HL-60 (cell line): ENCODE results near the gene CEP44.

ENCODE experiments used
- GABPA ChIP-seq: IDR thresholded peaks from 2 replicates; pipeline ENCODE4 v1.6.1; 2012; ENCODE audit warnings: low read depth
- POLR2AphosphoS5 ChIP-seq: IDR thresholded peaks from 2 replicates; pipeline ENCODE4 v1.6.1; 2012; ENCODE audit warnings: low read depth
- SPI1 ChIP-seq: IDR thresholded peaks from 2 replicates; pipeline ENCODE4 v1.6.1; 2012; ENCODE audit warnings: low read depth, mild to moderate bottlenecking, borderline replicate concordance
- TF ChIP-seq, protein P1 (sequence below): IDR thresholded peaks from one replicate; pipeline ENCODE4 v1.5.1; 2011; ENCODE audit warnings: low read length, control low read depth, inconsistent platforms; ENCODE audit not compliant: insufficient read depth
- TF ChIP-seq, protein P2 (sequence below): IDR thresholded peaks from 2 replicates; pipeline ENCODE4 v1.6.1; 2012; ENCODE audit warnings: low read depth; ENCODE audit not compliant: insufficient replicate concordance

DNA sequence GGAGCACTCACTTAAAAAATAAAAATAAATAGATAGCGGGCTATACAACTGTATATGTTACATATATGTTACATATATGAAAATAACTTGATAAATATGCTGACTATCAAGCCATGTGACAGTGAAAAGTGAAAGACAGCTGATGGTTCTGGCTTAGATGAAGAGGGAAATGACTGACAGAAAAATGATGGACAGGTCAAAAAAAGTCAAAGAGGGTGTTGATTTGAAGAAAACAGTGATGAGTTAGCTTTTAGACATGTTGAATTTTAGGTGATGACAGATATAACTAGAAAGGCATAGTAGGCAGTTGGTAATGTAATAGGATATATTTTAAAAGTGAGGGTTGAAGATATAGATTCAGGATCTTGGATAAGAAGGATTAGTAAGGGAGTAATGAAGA is 38.0 kb upstream of the CEP44 start:
- TF ChIP-seq GABPA (no peak), POLR2AphosphoS5 (no peak), SPI1 (no peak)
- TF ChIP-seq, protein P1, sequence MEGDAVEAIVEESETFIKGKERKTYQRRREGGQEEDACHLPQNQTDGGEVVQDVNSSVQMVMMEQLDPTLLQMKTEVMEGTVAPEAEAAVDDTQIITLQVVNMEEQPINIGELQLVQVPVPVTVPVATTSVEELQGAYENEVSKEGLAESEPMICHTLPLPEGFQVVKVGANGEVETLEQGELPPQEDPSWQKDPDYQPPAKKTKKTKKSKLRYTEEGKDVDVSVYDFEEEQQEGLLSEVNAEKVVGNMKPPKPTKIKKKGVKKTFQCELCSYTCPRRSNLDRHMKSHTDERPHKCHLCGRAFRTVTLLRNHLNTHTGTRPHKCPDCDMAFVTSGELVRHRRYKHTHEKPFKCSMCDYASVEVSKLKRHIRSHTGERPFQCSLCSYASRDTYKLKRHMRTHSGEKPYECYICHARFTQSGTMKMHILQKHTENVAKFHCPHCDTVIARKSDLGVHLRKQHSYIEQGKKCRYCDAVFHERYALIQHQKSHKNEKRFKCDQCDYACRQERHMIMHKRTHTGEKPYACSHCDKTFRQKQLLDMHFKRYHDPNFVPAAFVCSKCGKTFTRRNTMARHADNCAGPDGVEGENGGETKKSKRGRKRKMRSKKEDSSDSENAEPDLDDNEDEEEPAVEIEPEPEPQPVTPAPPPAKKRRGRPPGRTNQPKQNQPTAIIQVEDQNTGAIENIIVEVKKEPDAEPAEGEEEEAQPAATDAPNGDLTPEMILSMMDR: no peak
- TF ChIP-seq, protein P2, sequence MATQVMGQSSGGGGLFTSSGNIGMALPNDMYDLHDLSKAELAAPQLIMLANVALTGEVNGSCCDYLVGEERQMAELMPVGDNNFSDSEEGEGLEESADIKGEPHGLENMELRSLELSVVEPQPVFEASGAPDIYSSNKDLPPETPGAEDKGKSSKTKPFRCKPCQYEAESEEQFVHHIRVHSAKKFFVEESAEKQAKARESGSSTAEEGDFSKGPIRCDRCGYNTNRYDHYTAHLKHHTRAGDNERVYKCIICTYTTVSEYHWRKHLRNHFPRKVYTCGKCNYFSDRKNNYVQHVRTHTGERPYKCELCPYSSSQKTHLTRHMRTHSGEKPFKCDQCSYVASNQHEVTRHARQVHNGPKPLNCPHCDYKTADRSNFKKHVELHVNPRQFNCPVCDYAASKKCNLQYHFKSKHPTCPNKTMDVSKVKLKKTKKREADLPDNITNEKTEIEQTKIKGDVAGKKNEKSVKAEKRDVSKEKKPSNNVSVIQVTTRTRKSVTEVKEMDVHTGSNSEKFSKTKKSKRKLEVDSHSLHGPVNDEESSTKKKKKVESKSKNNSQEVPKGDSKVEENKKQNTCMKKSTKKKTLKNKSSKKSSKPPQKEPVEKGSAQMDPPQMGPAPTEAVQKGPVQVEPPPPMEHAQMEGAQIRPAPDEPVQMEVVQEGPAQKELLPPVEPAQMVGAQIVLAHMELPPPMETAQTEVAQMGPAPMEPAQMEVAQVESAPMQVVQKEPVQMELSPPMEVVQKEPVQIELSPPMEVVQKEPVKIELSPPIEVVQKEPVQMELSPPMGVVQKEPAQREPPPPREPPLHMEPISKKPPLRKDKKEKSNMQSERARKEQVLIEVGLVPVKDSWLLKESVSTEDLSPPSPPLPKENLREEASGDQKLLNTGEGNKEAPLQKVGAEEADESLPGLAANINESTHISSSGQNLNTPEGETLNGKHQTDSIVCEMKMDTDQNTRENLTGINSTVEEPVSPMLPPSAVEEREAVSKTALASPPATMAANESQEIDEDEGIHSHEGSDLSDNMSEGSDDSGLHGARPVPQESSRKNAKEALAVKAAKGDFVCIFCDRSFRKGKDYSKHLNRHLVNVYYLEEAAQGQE: no peak
